ENCODE measurements around the gene BFSP1. TPM values are rescaled to one million over a fixed set of nuclear protein-coding genes. Genes with fewer than 3 reads are reported as not detected.

The BFSP1 gene
- total RNA-seq, 8 experiments from 2014 or later = 0.49 to 9.6 (median 1.8) TPM

DNA sequence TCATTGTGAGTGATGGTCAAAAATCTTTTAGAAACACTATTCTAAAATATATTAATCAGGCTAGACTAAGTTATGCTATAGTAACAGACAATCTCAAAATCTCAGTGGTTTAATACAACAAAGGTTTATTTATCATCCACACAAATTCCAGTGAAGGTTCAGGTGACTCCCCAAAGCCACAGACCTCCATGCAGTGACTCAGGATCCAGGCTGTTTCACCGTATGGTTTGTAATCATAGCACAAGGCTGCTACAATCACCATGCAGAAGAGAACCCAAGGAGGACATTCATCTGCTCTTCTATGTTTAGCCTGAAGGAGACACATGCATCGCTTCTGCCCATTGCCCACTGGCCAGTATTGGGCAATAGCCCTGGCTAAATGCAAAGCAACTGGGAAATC, 46.2 kb downstream of the BFSP1 start:
- 50 to 100% (median 87%) methylated on average over 1 to 2 of the region's 2 CpGs; no CpG with 5 or more reads in 2 of the 10 experiments for WGBS, 10 experiments
- Histone ChIP-seq H3K4me1 (replicated peaks in 1 of 2) (no peaks in the 10 kb centered on the region), H3K4me3 (no peak overlapping the region), H3K27ac (no peak overlapping the region)
- in situ Hi-C loops (cut with MboI; ENCODE audit: low pct_unique_long_range_greater_than_20kb in 2 of 9, low sequenced_read_pairs in 9 of 9, unreplicated experiment in 9 of 9) = no loop called here
- no peak for ATAC-seq (replicated peaks in 6 of 8)

DNA sequence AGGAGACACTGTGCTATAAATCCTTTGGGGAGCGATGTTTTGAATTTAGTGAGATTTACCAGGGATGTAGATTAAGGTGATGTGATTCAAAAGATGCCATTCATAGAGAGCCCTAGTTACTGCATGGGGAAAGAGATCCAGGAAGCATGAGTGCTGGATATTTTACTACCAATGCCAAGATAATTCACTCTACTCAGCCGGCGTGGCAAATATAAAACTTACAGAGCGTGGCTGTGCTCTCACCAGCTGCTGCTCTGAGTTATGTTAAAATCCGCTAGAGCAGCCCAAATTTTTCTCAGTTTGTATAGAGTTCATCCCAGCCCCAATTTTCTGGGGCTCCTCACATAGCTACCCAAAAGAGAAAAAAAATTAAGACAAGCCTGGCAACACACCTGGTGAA, 48.6 kb downstream of the BFSP1 start:
- no peaks in the 10 kb centered on the region for H3K4me1 ChIP-seq (replicated peaks in 1 of 2)
- H3K4me3 ChIP-seq = no peak overlapping the region
- ATAC-seq (replicated peaks in 6 of 8) = no peak
- H3K27ac ChIP-seq = no peak overlapping the region
- in situ Hi-C loops (cut with MboI; ENCODE audit: low pct_unique_long_range_greater_than_20kb in 2 of 9, low sequenced_read_pairs in 9 of 9, unreplicated experiment in 9 of 9) = no loop called here
- 0 to 100% (median 63%) methylated on average over 1 to 5 of the region's 5 CpGs; no CpG with 5 or more reads in 1 of the 10 experiments for WGBS, 10 experiments

DNA sequence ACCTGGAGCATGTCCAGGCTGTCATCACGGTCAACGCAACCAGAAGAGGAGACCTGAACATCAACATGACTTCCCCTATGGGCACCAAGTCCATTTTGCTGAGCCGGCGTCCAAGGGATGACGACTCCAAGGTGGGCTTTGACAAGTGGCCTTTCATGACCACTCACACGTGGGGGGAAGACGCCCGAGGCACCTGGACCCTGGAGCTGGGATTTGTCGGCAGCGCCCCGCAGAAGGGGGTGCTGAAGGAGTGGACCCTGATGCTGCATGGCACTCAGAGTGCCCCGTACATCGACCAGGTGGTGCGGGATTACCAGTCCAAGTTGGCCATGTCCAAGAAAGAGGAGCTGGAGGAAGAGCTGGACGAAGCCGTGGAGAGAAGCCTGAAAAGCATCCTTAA, 49.5 kb downstream of the BFSP1 start:
- in situ Hi-C loops (cut with MboI; ENCODE audit: low pct_unique_long_range_greater_than_20kb in 2 of 9, low sequenced_read_pairs in 9 of 9, unreplicated experiment in 9 of 9) = no loop called here
- Histone ChIP-seq H3K4me3 (no peak overlapping the region), H3K27ac (no peak overlapping the region), H3K4me1 (replicated peaks in 1 of 2) (no peaks in the 10 kb centered on the region)
- ATAC-seq (replicated peaks in 6 of 8) = no peak
- 55 to 100% (median 90%) methylated on average over 1 to 8 of the region's 16 CpGs; no CpG with 5 or more reads in 5 of the 10 experiments for WGBS, 10 experiments

DNA sequence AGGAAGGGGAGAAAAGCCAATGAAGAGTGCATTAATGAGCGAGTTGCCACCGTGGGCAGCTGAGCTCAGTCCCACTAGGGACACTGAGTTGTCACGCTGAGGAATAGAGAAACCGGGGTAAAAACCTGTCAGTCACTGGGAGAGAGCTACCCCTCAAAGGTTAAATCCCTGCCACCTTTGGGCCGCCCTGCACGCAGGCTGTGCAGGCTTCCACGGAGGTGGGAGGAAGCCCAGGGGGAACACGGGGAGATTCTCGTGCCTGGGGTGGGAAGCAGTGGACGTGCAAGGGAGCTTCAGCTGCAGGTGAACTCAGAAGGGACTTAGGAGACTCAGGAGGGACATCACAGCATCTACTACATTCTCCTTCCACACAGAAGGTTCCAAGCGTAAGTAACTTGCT, 50.5 kb downstream of the BFSP1 start:
- no peaks in the 10 kb centered on the region for H3K4me1 ChIP-seq (replicated peaks in 1 of 2)
- no peak for ATAC-seq (replicated peaks in 6 of 8)
- in situ Hi-C loops (cut with MboI; ENCODE audit: low pct_unique_long_range_greater_than_20kb in 2 of 9, low sequenced_read_pairs in 9 of 9, unreplicated experiment in 9 of 9) = no loop called here
- no peak overlapping the region for H3K27ac ChIP-seq
- 35 to 100% (median 92%) methylated on average over 1 to 7 of the region's 11 CpGs; no CpG with 5 or more reads in 4 of the 10 experiments for WGBS, 10 experiments
- H3K4me3 ChIP-seq = no peak overlapping the region

DNA sequence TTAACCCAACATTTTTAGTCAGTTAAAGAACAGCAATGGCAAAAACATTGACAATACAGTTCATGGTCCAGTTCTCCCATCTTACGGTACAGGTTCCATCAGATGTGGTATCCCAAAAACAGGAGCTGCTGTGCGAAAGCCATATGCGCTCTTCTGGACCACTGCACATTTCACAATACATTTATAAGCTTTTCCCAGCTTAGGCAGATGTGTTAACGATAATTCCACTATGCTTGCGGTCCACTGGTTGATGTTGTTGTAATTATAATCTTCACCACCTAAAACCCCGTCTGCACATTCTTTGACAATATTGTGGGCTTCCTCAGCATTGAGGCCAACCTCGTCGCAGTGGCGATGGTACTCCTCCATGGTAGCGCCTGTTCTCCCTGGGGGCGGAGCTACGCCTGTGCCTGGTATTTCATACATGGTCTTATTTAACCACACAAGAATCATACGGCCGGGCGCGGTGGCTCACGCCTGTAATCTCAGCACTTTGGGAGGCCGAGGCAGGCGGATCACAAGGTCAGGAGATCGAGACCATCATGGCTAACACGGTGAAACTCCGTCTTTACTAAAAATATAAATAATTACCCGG, 52.0 kb downstream of the BFSP1 start:
- no peak for ATAC-seq (replicated peaks in 6 of 8)
- H3K4me3 ChIP-seq = no peak overlapping the region
- no peak overlapping the region for H3K27ac ChIP-seq
- no peaks in the 10 kb centered on the region for H3K4me1 ChIP-seq (replicated peaks in 1 of 2)
- 50 to 100% (median 93%) methylated on average over 1 to 17 of the region's 23 CpGs; no CpG with 5 or more reads in 1 of the 10 experiments for WGBS, 10 experiments
- in situ Hi-C loops (cut with MboI; ENCODE audit: low pct_unique_long_range_greater_than_20kb in 2 of 9, low sequenced_read_pairs in 9 of 9, unreplicated experiment in 9 of 9) = no loop called here

DNA sequence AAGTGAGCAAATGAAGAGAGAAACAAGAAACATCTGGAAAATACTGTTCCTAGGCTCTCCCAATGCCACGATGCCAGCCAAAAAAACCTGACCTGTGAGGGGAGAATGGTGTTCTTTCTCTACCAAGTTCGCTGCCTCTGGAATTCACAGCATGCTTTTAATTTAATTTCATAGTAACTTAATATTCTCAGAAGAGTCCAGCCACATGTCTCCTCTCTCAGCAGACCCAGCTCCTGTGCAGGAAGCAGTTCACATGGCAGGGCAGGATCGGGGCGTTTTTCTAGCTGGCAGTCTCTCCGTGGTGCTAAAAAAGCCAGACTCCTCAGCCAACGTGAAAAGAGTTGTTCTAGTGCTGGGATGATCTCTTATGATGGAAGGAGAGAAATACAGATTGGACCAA, 57.5 kb downstream of the BFSP1 start:
- Histone ChIP-seq H3K4me3 (no peak overlapping the region), H3K4me1 (replicated peaks in 1 of 2) (no peaks in the 10 kb centered on the region), H3K27ac (no peak overlapping the region)
- in situ Hi-C loops (cut with MboI; ENCODE audit: low pct_unique_long_range_greater_than_20kb in 2 of 9, low sequenced_read_pairs in 9 of 9, unreplicated experiment in 9 of 9) = no loop called here
- ATAC-seq (replicated peaks in 6 of 8) = no peak
- 8 to 100% (median 78%) methylated on average over 1 to 5 of the region's 6 CpGs; no CpG with 5 or more reads in 1 of the 10 experiments for WGBS, 10 experiments

DNA sequence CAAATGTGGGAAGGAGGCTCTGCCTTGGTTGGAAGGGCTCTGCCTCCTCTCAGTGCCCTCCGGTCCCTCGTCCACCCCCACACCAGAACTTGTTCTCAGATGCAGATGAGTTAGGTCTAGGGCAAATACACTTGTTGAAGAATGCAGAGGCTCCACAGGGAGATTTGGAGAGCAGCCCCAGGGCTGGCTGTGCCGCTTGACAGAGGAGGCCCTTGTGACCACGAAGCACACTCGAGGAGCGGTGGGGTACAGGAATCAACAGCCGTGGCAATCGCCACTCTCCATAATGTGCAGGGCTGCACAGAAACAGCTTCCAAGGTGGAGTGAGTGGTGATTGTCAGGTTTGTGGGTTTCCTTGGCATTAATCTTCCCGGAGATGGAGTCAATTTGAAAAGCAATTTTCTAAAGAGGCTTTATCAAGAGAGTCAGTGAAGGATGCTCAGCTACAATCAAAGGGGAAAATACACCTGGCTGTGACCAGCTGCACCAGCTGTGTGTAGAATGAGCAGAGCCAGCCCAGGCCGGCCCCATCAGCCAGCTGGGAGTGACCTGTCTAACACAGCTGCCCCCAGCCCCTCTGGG, 59.5 kb downstream of the BFSP1 start:
- peak in 1 of 8 experiments; percentile 23 for ATAC-seq (replicated peaks in 6 of 8)
- no peak overlapping the region for H3K27ac ChIP-seq

DNA sequence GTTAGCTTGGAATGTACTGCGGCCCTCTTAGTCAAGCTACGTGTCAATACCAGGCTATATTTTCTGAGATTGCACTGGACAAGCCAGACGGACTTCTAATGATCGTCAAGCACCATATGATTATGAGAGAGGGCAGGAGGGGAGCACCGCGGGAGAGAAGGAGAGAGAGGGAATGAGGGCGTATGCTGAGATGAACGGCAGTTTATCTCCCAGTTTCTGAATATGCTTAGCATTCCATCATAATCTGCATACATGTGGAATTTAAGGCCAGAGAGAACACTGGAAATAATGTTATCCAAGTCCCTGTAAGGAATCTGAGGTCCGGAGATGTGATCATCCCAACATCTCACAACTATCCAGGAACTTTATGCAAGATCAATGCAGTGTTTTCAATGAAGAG, 60.2 kb downstream of the BFSP1 start:
- no peak overlapping the region for H3K27ac ChIP-seq
- no peak overlapping the region for H3K4me3 ChIP-seq
- peak in 4 of 8 experiments; percentile 24 to 94 (median 67) for ATAC-seq (replicated peaks in 6 of 8)
- in situ Hi-C loops (cut with MboI; ENCODE audit: low pct_unique_long_range_greater_than_20kb in 2 of 9, low sequenced_read_pairs in 9 of 9, unreplicated experiment in 9 of 9) = no loop called here
- H3K4me1 ChIP-seq (replicated peaks in 1 of 2) = no peaks in the 10 kb centered on the region
- 20 to 90% (median 73%) methylated on average over 1 to 7 of the region's 9 CpGs; no CpG with 5 or more reads in 1 of the 10 experiments for WGBS, 10 experiments

More for the DNA sequence above, 59.5 kb downstream of the BFSP1 start:
- WGBS, 10 experiments = 40 to 89% (median 83%) methylated on average over 3 to 8 of the region's 10 CpGs; no CpG with 5 or more reads in 5 of the 10 experiments
- in situ Hi-C loops (cut with MboI; ENCODE audit: low pct_unique_long_range_greater_than_20kb in 2 of 9, low sequenced_read_pairs in 9 of 9, unreplicated experiment in 9 of 9) = no loop called here
- H3K4me1 ChIP-seq (replicated peaks in 1 of 2) = no peaks in the 10 kb centered on the region
- H3K4me3 ChIP-seq = no peak overlapping the region

DNA sequence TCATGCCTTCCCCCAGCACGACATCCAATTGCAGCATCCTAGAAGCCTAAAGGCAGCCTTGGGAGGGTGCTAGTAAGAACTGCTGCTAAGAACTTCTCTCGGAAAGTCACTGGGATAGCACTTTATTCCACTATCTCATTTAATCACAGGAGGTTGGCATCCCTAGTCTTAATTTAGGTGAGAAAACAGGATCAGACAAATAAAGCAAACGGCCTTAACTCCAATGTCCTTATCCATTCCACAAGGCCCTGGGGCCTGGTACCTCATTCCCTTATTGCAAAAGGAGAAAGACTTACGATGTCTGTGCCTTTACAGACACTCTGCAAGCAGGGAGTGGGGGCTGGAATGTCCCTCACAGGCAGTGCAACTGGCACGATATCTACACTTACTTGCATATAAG, 60.7 kb downstream of the BFSP1 start:
- WGBS, 10 experiments = 17 to 100% (median 76%) methylated on average over 3 to 4 of the region's 5 CpGs; no CpG with 5 or more reads in 2 of the 10 experiments
- Histone ChIP-seq H3K4me3 (no peak overlapping the region), H3K27ac (no peak overlapping the region), H3K4me1 (replicated peaks in 1 of 2) (no peaks in the 10 kb centered on the region)
- ATAC-seq (replicated peaks in 6 of 8) = peak in 1 of 8 experiments; percentile 36
- in situ Hi-C loops (cut with MboI; ENCODE audit: low pct_unique_long_range_greater_than_20kb in 2 of 9, low sequenced_read_pairs in 9 of 9, unreplicated experiment in 9 of 9) = no loop called here

DNA sequence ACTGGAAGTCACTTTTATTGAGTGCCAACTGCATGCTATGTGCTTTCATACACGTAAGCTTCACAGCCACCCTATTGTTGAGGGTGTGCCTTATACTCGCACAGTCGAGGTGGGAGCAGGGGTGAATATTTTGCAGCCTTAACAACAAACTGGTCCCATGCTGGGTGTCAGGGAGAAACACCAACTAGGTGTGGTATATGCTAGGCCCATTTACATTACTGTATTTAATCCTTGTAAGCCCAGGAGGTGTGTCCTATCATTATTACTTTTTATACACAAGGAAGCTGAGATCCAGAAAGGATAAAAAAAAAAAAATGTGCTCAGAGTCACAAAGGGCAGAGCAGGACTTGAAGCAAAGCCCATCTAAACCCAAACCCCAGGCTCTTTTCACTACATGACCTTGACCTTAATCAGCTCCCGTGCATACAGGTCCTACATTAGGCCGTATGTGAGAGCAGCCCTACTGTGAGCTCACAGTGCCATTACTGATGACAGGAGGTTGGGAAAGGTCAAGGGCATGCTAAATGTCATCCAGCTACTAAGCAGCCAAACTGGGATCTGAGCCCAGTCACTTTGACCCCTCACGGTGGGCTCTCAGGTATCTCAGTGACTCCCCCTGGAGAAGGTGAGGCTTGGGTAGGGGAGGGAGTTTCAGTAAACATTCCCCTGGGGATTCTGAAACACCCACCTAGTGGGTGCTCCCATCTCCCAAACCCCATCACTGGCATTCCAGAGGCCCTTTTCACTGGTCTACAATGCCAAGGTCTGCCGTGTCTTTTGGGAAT, 61.7 kb downstream of the BFSP1 start:
- H3K4me1 ChIP-seq (replicated peaks in 1 of 2) = no peaks in the 10 kb centered on the region
- 10 to 100% (median 76%) methylated on average over 1 to 5 of the region's 7 CpGs for WGBS, 10 experiments
- in situ Hi-C loops (cut with MboI; ENCODE audit: low pct_unique_long_range_greater_than_20kb in 2 of 9, low sequenced_read_pairs in 9 of 9, unreplicated experiment in 9 of 9) = no loop called here
- no peak overlapping the region for H3K4me3 ChIP-seq
- no peak overlapping the region for H3K27ac ChIP-seq
- ATAC-seq (replicated peaks in 6 of 8) = peak in 2 of 8 experiments; percentile 27 to 80

DNA sequence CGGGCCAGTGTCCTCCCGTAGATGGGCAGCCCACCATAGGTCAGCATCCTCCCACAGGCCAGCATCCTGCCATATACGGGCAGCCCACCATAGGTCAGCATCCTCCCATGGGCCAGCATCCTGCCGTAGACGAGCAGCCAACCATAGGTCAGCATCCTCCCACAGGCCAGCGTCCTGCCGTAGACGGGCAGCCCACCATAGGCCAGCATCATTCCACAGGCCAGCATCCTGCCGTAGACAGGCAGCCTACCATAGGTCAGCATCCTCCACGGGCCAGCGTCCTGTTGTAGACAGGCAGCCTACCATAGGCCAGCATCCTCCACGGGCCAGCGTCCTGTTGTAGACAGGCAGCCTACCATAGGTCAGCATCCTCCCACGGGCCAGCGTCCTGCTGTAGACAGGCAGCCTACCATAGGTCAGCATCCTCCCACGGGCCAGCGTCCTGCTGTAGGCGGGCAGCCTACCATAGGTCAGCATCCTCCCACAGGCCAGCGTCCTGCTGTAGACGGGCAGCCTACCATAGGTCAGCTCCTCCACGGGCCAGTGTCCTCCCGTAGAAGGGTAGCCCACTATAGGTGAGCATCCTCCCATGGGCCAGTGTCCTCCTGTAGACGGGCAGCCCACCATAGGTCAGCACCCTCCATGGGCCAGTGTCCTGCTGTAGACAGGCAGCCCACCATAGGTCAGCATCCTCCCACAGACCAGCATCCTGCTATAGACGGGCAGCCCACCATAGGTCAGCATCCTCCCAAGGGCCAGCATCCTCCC, 62.9 kb downstream of the BFSP1 start:
- no peak overlapping the region for H3K27ac ChIP-seq
- no peaks in the 10 kb centered on the region for H3K4me1 ChIP-seq (replicated peaks in 1 of 2)
- in situ Hi-C loops (cut with MboI; ENCODE audit: low pct_unique_long_range_greater_than_20kb in 2 of 9, low sequenced_read_pairs in 9 of 9, unreplicated experiment in 9 of 9) = no loop called here
- 20 to 100% (median 80%) methylated on average over 1 to 12 of the region's 24 CpGs; no CpG with 5 or more reads in 5 of the 10 experiments for WGBS, 10 experiments
- no peak for ATAC-seq (replicated peaks in 6 of 8)
- H3K4me3 ChIP-seq = no peak overlapping the region

DNA sequence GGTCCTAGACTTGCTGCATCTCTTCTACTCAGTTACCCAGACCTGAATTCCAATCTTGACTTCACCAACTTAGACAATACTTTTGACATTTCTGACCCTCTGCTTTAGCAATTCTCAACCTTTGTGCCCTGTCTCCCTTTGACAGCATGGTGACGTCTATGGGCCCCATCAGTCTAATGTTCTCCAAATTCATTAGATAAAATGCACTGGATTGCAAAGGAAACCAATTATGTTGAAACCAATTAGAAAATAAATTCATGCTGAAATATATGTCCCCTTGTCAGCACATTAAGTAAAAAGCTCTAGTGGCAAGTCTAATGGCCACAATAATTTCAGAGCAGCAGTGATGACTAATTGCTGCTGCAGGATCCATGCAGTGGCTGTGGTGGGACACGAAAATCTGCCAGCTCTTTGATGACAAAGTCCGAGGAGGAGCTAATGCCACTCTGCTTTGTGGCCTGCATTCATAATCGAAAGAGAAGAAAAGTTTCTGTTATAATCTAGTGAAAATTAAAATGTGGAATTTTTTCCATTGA, 64.0 kb downstream of the BFSP1 start:
- H3K4me3 ChIP-seq = no peak overlapping the region
- in situ Hi-C loops (cut with MboI; ENCODE audit: low pct_unique_long_range_greater_than_20kb in 2 of 9, low sequenced_read_pairs in 9 of 9, unreplicated experiment in 9 of 9) = no loop called here
- no peaks in the 10 kb centered on the region for H3K4me1 ChIP-seq (replicated peaks in 1 of 2)
- H3K27ac ChIP-seq = no peak overlapping the region
- ATAC-seq (replicated peaks in 6 of 8) = peak in 3 of 8 experiments; percentile 87 to 94 (median 93)
- WGBS, 10 experiments = 24 to 100% (median 66%) methylated on average over 1 to 4 of the region's 4 CpGs; no CpG with 5 or more reads in 2 of the 10 experiments
